ENCODE measurements around the gene CALHM2.
"Not testable (repeated sequence)": the region's sequence is repeated elsewhere in the genome, so short reads cannot be mapped to it uniquely, and the experiment has no call there.

CALHM2 gene

GRCh38 chr10:103449208-103450144 lies 2.7 kb downstream of the CALHM2 start:
- DNase-seq (ENCODE audit: low spot score) = no peak

GRCh38 chr10:103448746-103449145 lies 3.4 kb downstream of the CALHM2 start:
- no peak for DNase-seq (ENCODE audit: low spot score)

GRCh38 chr10:103447187-103447586 lies 5.0 kb downstream of the CALHM2 start:
- no peak for DNase-seq (ENCODE audit: low spot score)

GRCh38 chr10:103445767-103446567 lies 6.2 kb downstream of the CALHM2 start:
- DNase-seq (ENCODE audit: low spot score) = no peak

GRCh38 chr10:103445366-103445765 lies 6.8 kb downstream of the CALHM2 start:
- DNase-seq (ENCODE audit: low spot score) = no peak

GRCh38 chr10:103444478-103444877 lies 7.7 kb downstream of the CALHM2 start:
- DNase-seq (ENCODE audit: low spot score) = no peak

DNA sequence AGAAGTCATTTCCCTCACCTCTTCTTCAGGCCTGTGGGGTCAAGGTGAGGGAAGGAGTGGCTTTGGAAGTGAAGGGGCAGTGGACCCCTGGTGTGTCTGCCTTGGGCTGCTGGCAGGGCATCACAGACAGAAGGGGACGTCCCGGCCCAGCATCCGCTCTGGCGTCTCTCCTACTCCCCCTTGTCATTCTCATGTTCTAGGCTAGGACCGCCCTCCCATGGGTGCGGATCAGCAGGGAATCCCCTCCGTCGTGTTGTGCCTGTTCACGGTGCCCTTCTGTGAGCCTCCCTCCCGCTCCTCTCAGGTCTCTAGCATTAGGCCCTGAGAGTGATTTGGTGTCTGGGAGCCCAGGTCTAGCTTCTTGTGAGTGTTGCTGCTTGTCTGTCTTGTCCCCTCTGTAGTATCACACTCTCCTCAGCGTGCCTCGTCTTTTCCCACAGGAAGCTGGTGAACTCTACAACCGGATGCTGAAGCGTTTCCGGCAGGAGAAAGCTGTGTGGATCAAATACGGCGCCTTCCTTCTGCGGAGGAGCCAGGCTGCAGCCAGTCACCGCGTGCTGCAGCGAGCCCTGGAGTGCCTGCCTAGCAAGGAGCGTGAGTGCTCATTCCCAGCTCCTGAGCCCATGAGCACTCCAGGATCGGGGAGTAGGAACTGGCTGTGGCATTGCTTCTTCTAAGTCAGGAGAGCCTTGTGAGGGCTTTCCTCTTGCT lies 8.5 kb downstream of the CALHM2 start:
- DNase-seq (ENCODE audit: low spot score) = no peak

DNA sequence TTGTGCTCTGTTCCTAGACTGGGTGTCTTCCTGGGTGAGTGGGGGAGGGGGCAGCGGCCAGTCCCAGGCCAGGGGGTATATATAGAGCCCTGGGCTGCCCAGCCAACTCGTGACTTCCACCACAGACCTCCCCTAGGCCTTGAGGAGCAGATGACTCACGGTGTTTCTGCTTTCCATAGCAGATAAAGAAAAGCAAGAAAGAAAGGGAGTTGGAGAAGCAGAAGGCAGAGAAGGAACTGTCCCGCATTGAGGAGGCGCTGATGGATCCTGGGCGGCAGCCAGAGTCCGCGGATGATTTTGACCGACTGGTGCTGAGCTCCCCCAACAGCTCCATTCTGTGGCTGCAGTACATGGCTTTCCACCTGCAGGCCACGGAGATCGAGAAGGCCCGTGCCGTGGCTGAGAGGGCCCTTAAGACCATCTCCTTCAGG lies 10.1 kb downstream of the CALHM2 start:
- DNase-seq (ENCODE audit: low spot score) = no peak

- no peak for DNase-seq (ENCODE audit: low spot score)
Measured at GRCh38 chr10:103441611-103442010, 10.6 kb downstream of the CALHM2 start.

GRCh38 chr10:103441206-103441605 lies 11.0 kb downstream of the CALHM2 start:
- no peak for DNase-seq (ENCODE audit: low spot score)

DNA sequence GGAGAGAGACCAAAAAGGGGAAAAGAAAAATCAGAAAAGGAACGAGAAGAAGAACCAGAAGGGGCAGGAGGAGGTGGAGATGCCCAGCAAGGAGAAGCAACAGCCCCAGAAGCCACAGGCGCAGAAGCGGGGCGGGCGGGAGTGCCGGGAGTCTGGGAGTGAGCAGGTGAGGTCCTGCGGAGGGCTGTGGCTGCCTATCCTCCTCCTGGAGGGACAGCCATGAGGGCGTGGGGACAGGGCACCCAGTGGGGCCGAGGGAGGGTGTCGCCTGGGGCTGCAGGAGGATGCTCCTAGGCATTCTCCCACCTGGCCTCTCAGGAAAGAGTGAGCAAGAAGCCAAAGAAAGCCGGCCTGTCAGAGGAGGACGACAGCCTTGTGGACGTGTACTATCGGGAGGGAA lies 11.8 kb downstream of the CALHM2 start:
- DNase-seq (ENCODE audit: low spot score) = no peak

- DNase-seq (ENCODE audit: low spot score) = no peak
Measured at GRCh38 chr10:103439776-103440175, 12.4 kb downstream of the CALHM2 start.

- DNase-seq (ENCODE audit: low spot score) = no peak
Measured at GRCh38 chr10:103433858-103434257, 18.3 kb downstream of the CALHM2 start.

DNA sequence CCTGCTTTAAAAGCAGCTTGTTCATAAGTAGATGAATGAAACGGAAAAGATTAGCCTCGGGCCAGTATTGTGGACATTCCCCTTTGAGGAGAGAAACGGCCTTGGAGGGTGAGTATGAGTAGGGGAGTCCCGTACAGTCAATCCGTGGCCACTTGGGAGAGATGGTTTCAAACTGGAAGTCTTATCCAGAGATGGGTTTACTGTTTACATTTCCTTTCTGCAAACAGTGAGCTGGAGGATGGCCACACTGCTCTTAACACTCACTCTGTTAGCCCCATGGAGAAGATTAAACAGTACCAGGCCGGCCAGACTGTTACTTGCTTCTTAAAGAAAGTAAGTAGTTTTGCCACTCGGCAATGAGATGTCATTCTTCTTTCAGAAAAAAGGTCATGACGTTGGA lies 20.3 kb downstream of the CALHM2 start:
- no peak for DNase-seq (ENCODE audit: low spot score)

- no peak for DNase-seq (ENCODE audit: low spot score)
Measured at GRCh38 chr10:103429647-103430046, 22.5 kb downstream of the CALHM2 start.

- DNase-seq (ENCODE audit: low spot score) = no peak
Measured at GRCh38 chr10:103428989-103429643, 23.1 kb downstream of the CALHM2 start.

- DNase-seq (ENCODE audit: low spot score) = no peak
Measured at GRCh38 chr10:103427866-103428265, 24.3 kb downstream of the CALHM2 start.

DNA sequence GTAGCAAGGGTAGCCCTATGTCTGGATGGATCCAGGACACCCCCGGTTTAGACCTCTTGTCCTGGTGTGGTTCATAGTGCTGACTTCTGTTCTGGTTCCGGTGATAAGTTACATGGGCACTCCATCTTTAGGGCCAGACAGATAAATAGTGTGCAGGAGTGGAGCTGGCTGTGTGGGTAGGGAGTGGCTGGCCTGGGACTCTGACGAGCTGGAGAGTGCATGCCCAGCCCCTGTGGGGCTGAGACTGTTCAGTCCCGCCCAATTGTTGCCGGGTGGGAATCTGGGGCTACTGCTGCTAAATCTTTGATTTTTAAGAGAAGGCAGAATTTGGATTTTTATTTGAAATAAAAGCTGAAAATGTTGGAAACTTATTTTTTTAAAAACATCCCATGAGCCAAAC lies 28.4 kb downstream of the CALHM2 start:
- DNase-seq (ENCODE audit: low spot score) = no peak

DNA sequence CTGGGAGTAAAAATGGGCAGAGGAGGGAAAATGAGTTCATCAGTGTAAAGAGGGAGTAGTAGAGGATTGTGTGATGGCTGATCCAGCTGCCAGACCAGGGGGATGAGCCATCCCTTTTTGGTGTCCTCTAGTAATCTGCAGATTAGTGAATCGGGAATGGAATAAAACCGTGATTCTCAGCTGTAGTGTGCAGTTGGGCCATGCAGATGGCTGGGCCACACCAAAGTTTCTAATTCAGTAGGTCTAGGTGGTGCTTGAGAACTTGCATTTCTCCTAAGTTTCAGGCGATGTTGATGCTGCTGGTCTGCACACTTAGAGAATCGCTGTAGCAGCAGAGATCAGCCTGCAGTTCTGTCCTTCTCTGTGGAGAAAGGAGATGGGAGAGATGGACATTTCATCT lies 33.1 kb downstream of the CALHM2 start:
- DNase-seq (ENCODE audit: low spot score) = no peak

DNA sequence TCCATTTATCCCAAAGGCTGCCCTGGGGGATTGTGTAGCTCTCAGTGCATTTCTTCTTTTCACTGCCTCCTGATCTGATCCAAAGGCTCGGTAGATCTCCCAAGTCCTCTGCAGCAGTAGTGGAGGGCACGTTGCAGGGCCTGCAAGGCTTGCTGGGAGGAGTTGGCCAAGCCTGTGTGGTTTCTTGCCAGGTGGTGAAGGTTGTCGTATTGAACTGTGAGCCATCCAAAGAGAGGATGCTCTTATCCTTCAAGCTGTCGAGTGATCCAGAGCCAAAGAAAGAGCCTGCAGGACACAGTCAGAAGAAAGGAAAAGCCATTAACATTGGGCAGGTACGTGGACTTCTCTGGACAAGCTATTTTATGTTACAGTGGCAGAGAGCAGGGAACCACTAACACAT lies 34.6 kb downstream of the CALHM2 start:
- no peak for DNase-seq (ENCODE audit: low spot score)

DNA sequence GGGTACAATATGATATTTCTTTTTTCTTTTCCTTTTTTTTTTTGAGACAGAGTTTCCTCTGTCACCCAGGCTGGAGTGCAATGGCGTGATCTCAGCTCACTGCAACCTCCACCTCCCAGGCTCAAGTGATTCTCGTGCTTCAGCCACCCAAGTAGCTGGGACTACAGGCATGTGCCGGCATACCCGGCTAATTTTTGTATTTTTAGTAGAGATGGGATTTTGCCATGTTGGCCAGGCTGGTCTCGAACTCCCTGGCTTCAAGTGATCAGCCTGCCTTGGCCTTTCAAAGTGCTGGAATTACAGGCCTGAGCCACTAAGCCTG lies 35.1 kb downstream of the CALHM2 start:
- DNase-seq (ENCODE audit: low spot score) = not testable (repeated sequence)

Measured in germinal center (tissue), 1 donor.